Neuronal stem cell (in vitro differentiated cells): Measurements from ENCODE around the gene SPX.

Experiments
- DNase-seq: peaks from one replicate; pipeline ENCODE4 v3.0.0-alpha.2; 2013; ENCODE audit warnings: low spot score
- H2AFZ ChIP-seq: one replicate; pipeline ENCODE4 v1.6.1; 2013; ENCODE audit warnings: mild to moderate bottlenecking, low read length, inconsistent platforms
- H2AK5ac ChIP-seq: 2 replicates; pipeline ENCODE4 v1.6.1; 2013; ENCODE audit warnings: low read depth, mild to moderate bottlenecking, inconsistent platforms, low read length, moderate library complexity, mixed read lengths
- H2BK120ac ChIP-seq: 2 replicates; pipeline ENCODE4 v1.6.1; 2013; ENCODE audit warnings: low read depth, mild to moderate bottlenecking, inconsistent platforms, low read length, moderate library complexity, mixed read lengths
- H2BK12ac ChIP-seq: one replicate; pipeline ENCODE4 v1.6.1; 2013; ENCODE audit warnings: low read length, inconsistent platforms
- H2BK15ac ChIP-seq: 2 replicates; pipeline ENCODE4 v1.6.1; 2013; ENCODE audit warnings: mild to moderate bottlenecking, low read length, inconsistent platforms, mixed read lengths
- H2BK5ac ChIP-seq: one replicate; pipeline ENCODE4 v1.6.1; 2013; ENCODE audit warnings: inconsistent platforms, mild to moderate bottlenecking, low read length, moderate library complexity
- H3K14ac ChIP-seq: one replicate; pipeline ENCODE4 v1.6.1; 2013; ENCODE audit warnings: low read length, inconsistent platforms
- H3K18ac ChIP-seq: 2 replicates; pipeline ENCODE4 v1.6.1; 2013; ENCODE audit warnings: low read length, inconsistent platforms
- H3K23ac ChIP-seq: 2 replicates; pipeline ENCODE4 v1.6.1; 2013; ENCODE audit warnings: low read depth, mild to moderate bottlenecking, mixed read lengths, low read length, inconsistent platforms; ENCODE audit not compliant: poor library complexity
- H3K27ac ChIP-seq: replicated peaks from 3 replicates; pipeline ENCODE4 v1.5.1; 2013; ENCODE audit warnings: low read length, inconsistent platforms
- H3K27me3 ChIP-seq, 3 experiments: 2 replicates each; pipeline ENCODE4 v1.6.1; 2013; ENCODE audit warnings: low read length in 3 of 3, mild to moderate bottlenecking in 2 of 3, inconsistent platforms in 1 of 3, low read depth in 1 of 3, mixed read lengths in 1 of 3, moderate library complexity in 1 of 3; ENCODE audit not compliant: control insufficient read depth in 3 of 3, insufficient read depth in 3 of 3
- H3K36me3 ChIP-seq, 2 donors: replicated peaks in 1 of 2; 2 replicates each; pipeline ENCODE4 v1.6.1; 2013; ENCODE audit warnings: low read length in 2 of 2; ENCODE audit not compliant: control insufficient read depth in 2 of 2, insufficient read depth in 2 of 2
- H3K4ac ChIP-seq: 2 replicates; pipeline ENCODE4 v1.6.1; 2013; ENCODE audit warnings: inconsistent platforms, mild to moderate bottlenecking, low read length, moderate library complexity
- H3K4me1 ChIP-seq, 2 donors: 1 replicate in 1 of 2; 2 replicates in 1 of 2; pipeline ENCODE4 v1.6.1; 2013; ENCODE audit warnings: low read length in 2 of 2, low read depth in 1 of 2; ENCODE audit not compliant: control insufficient read depth in 2 of 2, insufficient read depth in 1 of 2
- H3K4me2 ChIP-seq: one replicate; pipeline ENCODE4 v1.6.1; 2013; ENCODE audit warnings: mild to moderate bottlenecking, low read length, inconsistent platforms; ENCODE audit not compliant: insufficient read depth, poor library complexity, severe bottlenecking
- H3K4me3 ChIP-seq, 2 donors: 2 replicates each; pipeline ENCODE4 v1.5.1; 2013; ENCODE audit warnings: low read length in 2 of 2, mild to moderate bottlenecking in 2 of 2, inconsistent platforms in 1 of 2, moderate library complexity in 1 of 2
- H3K79me1 ChIP-seq: one replicate; pipeline ENCODE4 v1.6.1; 2013; ENCODE audit warnings: low read depth, mild to moderate bottlenecking, inconsistent platforms, low read length, moderate library complexity
- H3K9ac ChIP-seq: one replicate; pipeline ENCODE4 v1.6.1; 2013; ENCODE audit warnings: mild to moderate bottlenecking, low read depth, low read length, inconsistent platforms; ENCODE audit not compliant: poor library complexity
- H3K9me3 ChIP-seq, 2 donors: replicated peaks in 1 of 2; 2 replicates each; pipeline versions ENCODE3 to v1.6.1; 2013; ENCODE audit warnings: low read length in 2 of 2, mild to moderate bottlenecking in 2 of 2, inconsistent platforms in 1 of 2, low read depth in 1 of 2, mixed read lengths in 1 of 2, moderate library complexity in 1 of 2; ENCODE audit not compliant: control insufficient read depth in 2 of 2, insufficient read depth in 1 of 2
- H4K8ac ChIP-seq: one replicate; pipeline ENCODE4 v1.6.1; 2013; ENCODE audit warnings: low read depth, mild to moderate bottlenecking, inconsistent platforms, low read length, moderate library complexity
- H4K91ac ChIP-seq: one replicate; pipeline ENCODE4 v1.6.1; 2013; ENCODE audit warnings: low read length, low read depth, mild to moderate bottlenecking, inconsistent platforms; ENCODE audit not compliant: poor library complexity
- whole genome bisulfite sequencing, 2 donors: extraction: QIAGEN DNeasy Blood & Tissue Kit; methylation state at CpG; one replicate each; pipeline ENCODE4 v1.1.7; 2013; ENCODE audit warnings: missing lambda C conversion rate in 2 of 2, mixed read lengths in 1 of 2; ENCODE audit not compliant: insufficient read length in 2 of 2, insufficient replicate concordance in 1 of 2; ENCODE audit errors: extremely low coverage in 2 of 2; 5-methylcytosine and 5-hydroxymethylcytosine counted together

Gene SPX

GRCh38 chr12:21542403-21542802, 16.3 kb downstream of the SPX start:
- no CpG with 5 or more reads among the region's 5 CpGs for WGBS, 2 donors
- Histone ChIP-seq H4K91ac (no peak overlapping the region), H4K8ac (no peak overlapping the region), H3K14ac (no peak overlapping the region), H3K18ac (no peak overlapping the region), H3K4ac (no peak overlapping the region), H3K9me3 (no peaks in the 10 kb centered on the region), H2AFZ (no peak overlapping the region), H2AK5ac (no peak overlapping the region), H3K23ac (no peak overlapping the region), H2BK15ac (no peak overlapping the region), H3K4me3 (no peak overlapping the region), H3K36me3 (no peaks in the 10 kb centered on the region), H3K9ac (no peak overlapping the region), H2BK5ac (no peak overlapping the region), H3K27ac (no peak overlapping the region), H3K79me1 (no peaks in the 10 kb centered on the region), H2BK12ac (no peak overlapping the region), H3K27me3 (no peaks in the 10 kb centered on the region), H2BK120ac (no peak overlapping the region), H3K4me1 (no peaks in the 10 kb centered on the region), H3K4me2 (no peak overlapping the region)
- no peak for DNase-seq

- no peak overlapping the region for H2BK12ac ChIP-seq
- no peak for DNase-seq
Observed at GRCh38 chr12:21543151-21543550, 17.1 kb downstream of the SPX start.

GRCh38 chr12:21545557-21545956, 19.5 kb downstream of the SPX start:
- no peak overlapping the region for H2AK5ac ChIP-seq
- H3K9ac ChIP-seq: no peak overlapping the region
- H3K27me3 ChIP-seq: no peaks in the 10 kb centered on the region
- no peak overlapping the region for H3K27ac ChIP-seq
- H3K4me2 ChIP-seq: no peak overlapping the region
- WGBS, 2 donors: no CpG with 5 or more reads among the region's 2 CpGs
- H4K8ac ChIP-seq: no peak overlapping the region
- H3K4me1 ChIP-seq: no peaks in the 10 kb centered on the region
- H2BK120ac ChIP-seq: no peak overlapping the region
- no peaks in the 10 kb centered on the region for H3K36me3 ChIP-seq
- no peak overlapping the region for H2BK5ac ChIP-seq
- no peak overlapping the region for H3K23ac ChIP-seq
- no peak overlapping the region for H2BK15ac ChIP-seq
- H4K91ac ChIP-seq: no peak overlapping the region
- H3K4ac ChIP-seq: no peak overlapping the region
- DNase-seq: no peak
- H3K9me3 ChIP-seq: no peaks in the 10 kb centered on the region
- no peaks in the 10 kb centered on the region for H3K79me1 ChIP-seq
- no peak overlapping the region for H2AFZ ChIP-seq
- no peak overlapping the region for H3K18ac ChIP-seq
- H3K4me3 ChIP-seq: no peak overlapping the region
- H3K14ac ChIP-seq: no peak overlapping the region
- H2BK12ac ChIP-seq: no peak overlapping the region

More at GRCh38 chr12:21543151-21543550, 17.1 kb downstream of the SPX start:
- no peaks in the 10 kb centered on the region for H3K27me3 ChIP-seq
- H2AK5ac ChIP-seq: no peak overlapping the region
- no peak overlapping the region for H2AFZ ChIP-seq
- no peak overlapping the region for H3K4me2 ChIP-seq
- no peak overlapping the region for H3K18ac ChIP-seq
- no peak overlapping the region for H4K91ac ChIP-seq
- H4K8ac ChIP-seq: no peak overlapping the region
- no peak overlapping the region for H2BK15ac ChIP-seq
- H3K9me3 ChIP-seq: no peaks in the 10 kb centered on the region
- no peak overlapping the region for H2BK120ac ChIP-seq
- no peaks in the 10 kb centered on the region for H3K36me3 ChIP-seq
- no peaks in the 10 kb centered on the region for H3K4me1 ChIP-seq
- H3K14ac ChIP-seq: no peak overlapping the region
- no peak overlapping the region for H3K23ac ChIP-seq
- no peak overlapping the region for H3K9ac ChIP-seq
- no peak overlapping the region for H3K4me3 ChIP-seq
- no peak overlapping the region for H2BK5ac ChIP-seq
- no peak overlapping the region for H3K27ac ChIP-seq
- no peak overlapping the region for H3K4ac ChIP-seq
- H3K79me1 ChIP-seq: no peaks in the 10 kb centered on the region

GRCh38 chr12:21546716-21547115, 20.6 kb downstream of the SPX start:
- Histone ChIP-seq H3K23ac (no peak overlapping the region), H2BK120ac (no peak overlapping the region), H3K9me3 (no peaks in the 10 kb centered on the region), H3K27me3 (no peaks in the 10 kb centered on the region), H3K4me3 (no peak overlapping the region), H2AFZ (no peak overlapping the region), H3K36me3 (no peaks in the 10 kb centered on the region), H4K91ac (no peak overlapping the region), H3K4ac (no peak overlapping the region), H3K4me2 (no peak overlapping the region), H3K9ac (no peak overlapping the region), H3K4me1 (no peaks in the 10 kb centered on the region), H3K27ac (no peak overlapping the region), H2AK5ac (no peak overlapping the region), H2BK12ac (no peak overlapping the region), H2BK5ac (no peak overlapping the region), H3K79me1 (no peaks in the 10 kb centered on the region), H4K8ac (no peak overlapping the region), H3K18ac (no peak overlapping the region), H3K14ac (no peak overlapping the region), H2BK15ac (no peak overlapping the region)
- WGBS, 2 donors: no CpG with 5 or more reads among the region's 1 CpG
- DNase-seq: no peak
